NCI-H1048 (cell line): ENCODE results near the gene TIPARP.
"Not testable (repeated sequence)": the region's sequence is repeated elsewhere in the genome, so short reads cannot be mapped to it uniquely, and the experiment has no call there.

Experiments
- DNase-seq: peaks from one replicate; lab custom pipeline; 2025; lab: John Stamatoyannopoulos, UW

Gene TIPARP

GRCh38 chr3:156710429-156710828, 36.0 kb downstream of the TIPARP start:
- no peak for DNase-seq

GRCh38 chr3:156711113-156711512, 36.7 kb downstream of the TIPARP start:
- DNase-seq, result no peak

GRCh38 chr3:156711944-156712343, 37.6 kb downstream of the TIPARP start:
- not testable (repeated sequence) for DNase-seq

GRCh38 chr3:156716105-156716862, 41.9 kb downstream of the TIPARP start:
- no peak for DNase-seq

GRCh38 chr3:156718622-156719306, 44.4 kb downstream of the TIPARP start:
- DNase-seq, result no peak

- no peak for DNase-seq
Measured at GRCh38 chr3:156720826-156721225, 46.4 kb downstream of the TIPARP start.

- DNase-seq, result no peak
Measured at GRCh38 chr3:156721687-156722618, 47.6 kb downstream of the TIPARP start.

GRCh38 chr3:156723182-156723619, 48.8 kb downstream of the TIPARP start:
- DNase-seq, result no peak

- DNase-seq, result no peak
Measured at GRCh38 chr3:156725682-156726081, 51.3 kb downstream of the TIPARP start.

- no peak for DNase-seq
Measured at GRCh38 chr3:156726456-156726855, 52.1 kb downstream of the TIPARP start.

GRCh38 chr3:156727519-156728205, 53.3 kb downstream of the TIPARP start:
- no peak for DNase-seq

GRCh38 chr3:156728267-156728985, 54.0 kb downstream of the TIPARP start:
- DNase-seq, result no peak

GRCh38 chr3:156729460-156730179, 55.2 kb downstream of the TIPARP start:
- no peak for DNase-seq

GRCh38 chr3:156731813-156732212, 57.4 kb downstream of the TIPARP start:
- no peak for DNase-seq

- no peak for DNase-seq
Measured at GRCh38 chr3:156732261-156732660, 57.9 kb downstream of the TIPARP start.

- no peak for DNase-seq
Measured at GRCh38 chr3:156732715-156733421, 58.5 kb downstream of the TIPARP start.

- not testable (repeated sequence) for DNase-seq
Measured at GRCh38 chr3:156734661-156735060, 60.3 kb downstream of the TIPARP start.

GRCh38 chr3:156735471-156735870, 61.1 kb downstream of the TIPARP start:
- no peak for DNase-seq

GRCh38 chr3:156737049-156737448, 62.7 kb downstream of the TIPARP start:
- DNase-seq, result not testable (repeated sequence)

- DNase-seq, result no peak
Measured at GRCh38 chr3:156738251-156738650, 63.9 kb downstream of the TIPARP start.
